Astrocyte of the spinal cord (primary cell): ENCODE results near the gene CAPN9.

Experiments used
- DNase-seq: peaks from one replicate; pipeline ENCODE4 v3.0.0; 2011; ENCODE audit warnings: low read depth, low spot score
- H3K4me3 ChIP-seq: 2 replicates; pipeline ENCODE4 v1.5.1; 2011; ENCODE audit warnings: low read depth, mild to moderate bottlenecking, low read length, moderate library complexity
- in situ Hi-C: cut with HindIII; loops from 2 replicates; pipeline ENCODE4 v1.10.0; 2017; ENCODE audit warnings: low sequenced_read_pairs
- TF ChIP-seq, protein P1 (sequence below): IDR thresholded peaks from 2 replicates; pipeline ENCODE4 v1.5.1; 2012; ENCODE audit warnings: low read depth, mild to moderate bottlenecking, low read length, inconsistent platforms

CAPN9 gene

DNA sequence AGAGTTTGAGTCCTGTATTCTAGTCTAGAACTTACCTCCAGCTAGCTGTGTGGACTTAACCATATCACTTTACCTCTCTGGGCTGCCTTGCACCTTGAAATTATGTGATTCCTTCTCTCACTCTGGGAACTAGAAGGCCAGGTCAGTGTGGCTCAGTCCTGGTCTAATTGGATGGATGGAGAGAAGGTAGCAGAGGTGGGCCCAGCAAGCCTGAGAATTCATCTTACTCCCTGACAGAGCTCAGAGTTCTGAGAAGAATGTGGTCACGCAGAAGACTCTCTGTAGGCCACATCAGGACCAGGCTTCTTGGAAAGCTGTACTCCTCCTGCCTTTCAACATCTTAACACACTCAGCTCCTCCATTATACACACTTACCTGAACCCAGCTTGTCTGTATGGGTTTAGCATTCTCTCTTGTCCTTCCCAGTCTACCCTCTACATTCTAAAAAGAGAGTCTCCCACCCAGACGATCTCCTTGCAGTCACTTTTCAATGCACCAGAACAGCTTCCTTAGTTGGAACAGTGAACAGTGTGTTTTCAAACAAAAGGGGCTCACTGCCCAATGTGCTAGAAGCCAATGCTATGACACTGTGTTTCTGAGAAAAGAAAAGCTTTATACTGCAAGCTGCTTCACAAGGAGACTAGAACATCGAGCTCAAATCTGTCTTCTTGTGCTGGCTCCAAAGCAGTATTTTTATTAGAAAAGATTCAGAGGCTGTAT, 60.5 kb downstream of the CAPN9 start:
- DNase-seq = no peak
- no peak overlapping the region for H3K4me3 ChIP-seq
- TF ChIP-seq, protein P1, sequence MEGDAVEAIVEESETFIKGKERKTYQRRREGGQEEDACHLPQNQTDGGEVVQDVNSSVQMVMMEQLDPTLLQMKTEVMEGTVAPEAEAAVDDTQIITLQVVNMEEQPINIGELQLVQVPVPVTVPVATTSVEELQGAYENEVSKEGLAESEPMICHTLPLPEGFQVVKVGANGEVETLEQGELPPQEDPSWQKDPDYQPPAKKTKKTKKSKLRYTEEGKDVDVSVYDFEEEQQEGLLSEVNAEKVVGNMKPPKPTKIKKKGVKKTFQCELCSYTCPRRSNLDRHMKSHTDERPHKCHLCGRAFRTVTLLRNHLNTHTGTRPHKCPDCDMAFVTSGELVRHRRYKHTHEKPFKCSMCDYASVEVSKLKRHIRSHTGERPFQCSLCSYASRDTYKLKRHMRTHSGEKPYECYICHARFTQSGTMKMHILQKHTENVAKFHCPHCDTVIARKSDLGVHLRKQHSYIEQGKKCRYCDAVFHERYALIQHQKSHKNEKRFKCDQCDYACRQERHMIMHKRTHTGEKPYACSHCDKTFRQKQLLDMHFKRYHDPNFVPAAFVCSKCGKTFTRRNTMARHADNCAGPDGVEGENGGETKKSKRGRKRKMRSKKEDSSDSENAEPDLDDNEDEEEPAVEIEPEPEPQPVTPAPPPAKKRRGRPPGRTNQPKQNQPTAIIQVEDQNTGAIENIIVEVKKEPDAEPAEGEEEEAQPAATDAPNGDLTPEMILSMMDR = no peak
- in situ Hi-C loops = no loop called here

DNA sequence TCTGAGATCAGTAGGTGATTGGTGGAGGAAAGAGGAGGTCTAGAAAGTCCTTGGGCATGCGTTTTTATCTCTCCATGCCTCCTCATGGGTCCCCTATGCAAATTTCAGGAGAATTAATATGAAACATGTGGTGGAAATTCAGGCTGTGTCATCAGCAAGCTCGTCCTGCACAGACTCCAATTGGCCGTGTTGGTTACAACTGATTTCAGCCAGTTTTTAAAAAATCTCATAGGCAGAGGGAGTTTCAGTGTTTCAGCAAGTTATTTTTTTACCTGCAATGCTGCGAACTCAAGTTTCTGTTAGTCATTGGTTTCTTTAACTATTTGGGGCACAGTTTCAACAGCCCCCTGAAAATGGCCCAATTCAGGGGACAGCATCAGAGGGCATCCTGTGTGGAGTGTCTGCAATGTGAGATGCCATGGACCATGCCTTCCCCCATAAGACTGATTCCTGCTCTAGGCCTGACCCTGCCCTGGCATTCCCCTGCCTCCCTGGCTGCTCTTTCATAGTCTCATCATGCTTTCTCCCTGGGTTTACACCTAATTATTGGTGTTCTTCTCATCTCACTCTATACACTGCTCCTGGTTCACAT, 61.2 kb downstream of the CAPN9 start:
- no peak overlapping the region for H3K4me3 ChIP-seq
- TF ChIP-seq, protein P1 = no peak
- no peak for DNase-seq
- in situ Hi-C loops = no loop called here

DNA sequence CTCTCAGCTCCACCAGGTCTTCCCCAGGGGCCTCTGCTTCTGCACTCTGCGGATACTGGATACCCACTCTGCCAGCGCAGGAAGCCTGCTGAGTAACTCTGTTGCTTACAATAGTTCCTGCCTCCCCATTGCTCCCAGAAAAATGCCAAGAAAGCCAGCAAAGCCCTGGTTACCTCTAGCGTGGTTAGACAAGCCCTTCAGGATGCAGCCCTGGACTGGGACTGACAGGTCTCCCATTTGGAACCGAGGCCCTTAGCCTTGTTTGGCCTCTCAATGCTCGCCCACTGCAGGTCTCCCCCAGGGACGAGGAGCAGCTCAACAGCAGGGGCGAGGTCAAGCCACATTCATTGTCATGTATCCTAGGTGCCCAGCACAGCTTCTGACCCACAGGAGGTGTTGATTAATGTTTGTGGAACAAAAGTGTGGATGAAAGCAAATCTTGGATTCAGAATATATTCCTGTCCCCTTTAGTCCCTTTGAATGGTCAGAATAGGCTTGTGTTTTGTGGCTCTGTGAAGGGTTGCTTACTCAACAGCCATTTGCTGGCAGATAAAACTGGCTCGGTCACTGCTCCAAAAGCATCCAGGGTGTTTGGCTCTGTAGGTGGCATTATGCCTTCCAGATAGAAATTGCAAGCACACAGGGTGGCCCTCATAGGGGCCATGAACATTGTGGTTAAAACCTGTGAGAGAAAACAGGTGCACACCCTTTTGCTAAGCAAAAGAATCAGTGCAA, 62.2 kb downstream of the CAPN9 start:
- TF ChIP-seq, protein P1 = no peak
- H3K4me3 ChIP-seq = no peak overlapping the region
- in situ Hi-C loops = no loop called here
- no peak for DNase-seq

DNA sequence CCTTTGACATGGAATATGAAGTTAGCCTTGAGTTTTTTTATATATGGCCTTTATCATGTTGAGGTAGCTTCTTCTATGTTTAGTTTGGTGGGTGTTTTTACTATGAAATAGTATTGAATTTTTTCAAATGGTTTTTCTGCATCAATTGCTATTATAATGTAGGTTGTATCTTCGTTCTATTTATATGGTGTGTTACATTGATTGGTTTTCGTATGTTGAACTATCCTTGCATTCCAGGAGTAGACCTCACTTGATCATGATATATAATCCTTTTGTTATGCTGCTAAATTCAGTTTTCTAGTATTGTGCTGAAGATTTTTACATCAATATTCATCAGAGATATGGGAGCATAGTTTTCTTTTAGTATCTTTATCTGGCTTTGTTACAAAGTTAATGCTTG, 65.4 kb downstream of the CAPN9 start:
- DNase-seq = no peak
- TF ChIP-seq, protein P1 = no peak

DNA sequence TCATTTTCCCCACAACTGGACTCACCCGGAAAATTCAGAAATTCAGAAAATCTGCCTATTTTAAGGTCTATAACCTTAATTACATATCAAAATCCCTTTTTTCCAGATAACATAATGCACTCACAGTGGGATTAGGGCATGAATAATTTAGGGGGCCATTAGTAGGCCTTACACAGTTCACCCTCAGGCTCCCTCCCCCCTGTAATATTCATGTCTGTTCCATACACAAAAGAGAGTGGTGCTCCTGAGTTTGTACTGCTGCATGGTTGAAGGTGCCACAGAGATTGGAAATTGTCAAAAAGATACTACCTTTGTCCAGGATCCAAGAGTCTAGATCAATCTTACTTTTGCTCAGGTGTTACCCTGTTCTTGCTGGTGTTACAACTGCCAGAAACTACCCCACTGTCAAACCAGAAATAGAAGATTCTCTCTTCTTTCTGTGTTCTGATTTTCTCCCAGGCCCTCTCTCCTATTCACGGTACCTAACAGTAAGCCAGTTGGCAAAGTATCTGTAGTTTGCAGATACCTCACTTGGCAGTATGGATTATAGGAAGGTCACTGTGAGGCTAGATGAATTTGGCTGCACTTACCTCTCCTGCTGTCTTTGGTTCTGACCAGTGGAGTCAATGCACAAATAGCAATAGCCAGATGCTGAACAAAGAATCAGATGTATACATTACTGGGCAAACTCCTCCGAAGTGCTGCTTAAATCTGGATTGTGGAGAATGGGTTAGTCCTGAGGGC, 67.9 kb downstream of the CAPN9 start:
- DNase-seq = no peak
- H3K4me3 ChIP-seq = no peak overlapping the region
- TF ChIP-seq, protein P1 = no peak
- in situ Hi-C loops = no loop called here

More for the DNA sequence above, 65.4 kb downstream of the CAPN9 start:
- in situ Hi-C loops = no loop called here
- H3K4me3 ChIP-seq = no peak overlapping the region

DNA sequence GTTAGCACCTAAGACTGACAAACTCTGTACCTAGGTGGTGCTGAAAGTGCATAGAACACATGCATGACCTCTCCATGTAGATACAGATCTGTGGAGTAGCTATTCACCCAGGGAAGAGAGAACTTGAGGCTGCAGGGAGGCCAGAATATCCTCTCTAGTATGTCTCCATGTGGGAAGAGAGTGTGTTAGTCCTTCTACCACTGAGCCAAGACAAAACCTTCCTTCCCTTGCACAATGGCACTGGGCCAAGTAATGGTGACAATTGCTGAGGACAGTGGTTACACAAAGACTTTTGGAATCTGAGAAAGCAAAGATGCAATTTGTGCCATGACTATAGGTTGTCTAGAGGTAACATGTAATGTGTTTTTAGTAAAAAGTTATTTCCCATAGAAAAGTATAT, 68.8 kb downstream of the CAPN9 start:
- TF ChIP-seq, protein P1 = no peak
- no peak overlapping the region for H3K4me3 ChIP-seq
- DNase-seq = no peak
- in situ Hi-C loops = no loop called here
